Measurements from ENCODE around the gene PWP2.
"Not testable (repeated sequence)": the region's sequence is repeated elsewhere in the genome, so short reads cannot be mapped to it uniquely, and the experiment has no call there.

DNA sequence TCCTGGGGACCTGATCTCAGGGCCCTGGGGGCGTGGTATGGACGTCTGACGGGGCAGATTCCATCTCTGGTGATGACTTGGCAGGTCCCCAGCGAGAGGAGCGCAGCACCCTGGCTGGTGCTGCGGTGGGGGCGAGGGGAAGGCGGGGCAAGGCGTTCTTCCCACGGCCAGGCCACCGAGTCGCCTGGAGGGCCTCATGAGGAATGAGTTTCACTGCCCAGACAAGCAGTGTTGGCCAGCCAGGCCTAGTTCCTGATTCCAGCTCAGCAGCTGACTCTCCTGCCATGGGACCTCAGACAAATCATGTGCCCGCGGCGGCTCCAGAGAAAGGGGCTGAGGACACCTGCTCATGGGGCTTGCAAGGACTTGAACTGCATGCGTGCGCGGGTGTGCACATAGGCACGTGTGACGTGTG, 47.6 kb downstream of the PWP2 start:
- TF ChIP-seq POLR2A (IDR thresholded peaks at IDR 0.05; ENCODE audit: low read depth, low read length); CEBPB (IDR thresholded peaks at IDR 0.05; ENCODE audit: low read depth, low read length); RAD21 (IDR thresholded peaks at IDR 0.05; ENCODE audit: low read length); MAFK (IDR thresholded peaks at IDR 0.05; ENCODE audit: low read depth, low read length); FOS (IDR thresholded peaks at IDR 0.05; ENCODE audit: low read depth, low read length); SMC3 (IDR thresholded peaks at IDR 0.05; ENCODE audit: low read depth, low read length); BHLHE40 (IDR thresholded peaks at IDR 0.05; ENCODE audit: low read depth, low read length); MXI1 (IDR thresholded peaks at IDR 0.05; ENCODE audit: borderline replicate concordance, low read depth, low read length); RFX5 (IDR thresholded peaks at IDR 0.05; ENCODE audit: low read depth, low read length); RCOR1 (IDR thresholded peaks at IDR 0.05; ENCODE audit: insufficient replicate concordance, low read length); MAZ (IDR thresholded peaks at IDR 0.05; ENCODE audit: borderline replicate concordance, low read depth, low read length): not testable (repeated sequence)
- TF ChIP-seq, protein P1, sequence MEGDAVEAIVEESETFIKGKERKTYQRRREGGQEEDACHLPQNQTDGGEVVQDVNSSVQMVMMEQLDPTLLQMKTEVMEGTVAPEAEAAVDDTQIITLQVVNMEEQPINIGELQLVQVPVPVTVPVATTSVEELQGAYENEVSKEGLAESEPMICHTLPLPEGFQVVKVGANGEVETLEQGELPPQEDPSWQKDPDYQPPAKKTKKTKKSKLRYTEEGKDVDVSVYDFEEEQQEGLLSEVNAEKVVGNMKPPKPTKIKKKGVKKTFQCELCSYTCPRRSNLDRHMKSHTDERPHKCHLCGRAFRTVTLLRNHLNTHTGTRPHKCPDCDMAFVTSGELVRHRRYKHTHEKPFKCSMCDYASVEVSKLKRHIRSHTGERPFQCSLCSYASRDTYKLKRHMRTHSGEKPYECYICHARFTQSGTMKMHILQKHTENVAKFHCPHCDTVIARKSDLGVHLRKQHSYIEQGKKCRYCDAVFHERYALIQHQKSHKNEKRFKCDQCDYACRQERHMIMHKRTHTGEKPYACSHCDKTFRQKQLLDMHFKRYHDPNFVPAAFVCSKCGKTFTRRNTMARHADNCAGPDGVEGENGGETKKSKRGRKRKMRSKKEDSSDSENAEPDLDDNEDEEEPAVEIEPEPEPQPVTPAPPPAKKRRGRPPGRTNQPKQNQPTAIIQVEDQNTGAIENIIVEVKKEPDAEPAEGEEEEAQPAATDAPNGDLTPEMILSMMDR (conservative IDR thresholded peaks at IDR 0.05; ENCODE audit: low read depth, low read length): not testable (repeated sequence)
- TF ChIP-seq, protein P2, sequence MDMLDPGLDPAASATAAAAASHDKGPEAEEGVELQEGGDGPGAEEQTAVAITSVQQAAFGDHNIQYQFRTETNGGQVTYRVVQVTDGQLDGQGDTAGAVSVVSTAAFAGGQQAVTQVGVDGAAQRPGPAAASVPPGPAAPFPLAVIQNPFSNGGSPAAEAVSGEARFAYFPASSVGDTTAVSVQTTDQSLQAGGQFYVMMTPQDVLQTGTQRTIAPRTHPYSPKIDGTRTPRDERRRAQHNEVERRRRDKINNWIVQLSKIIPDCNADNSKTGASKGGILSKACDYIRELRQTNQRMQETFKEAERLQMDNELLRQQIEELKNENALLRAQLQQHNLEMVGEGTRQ (IDR thresholded peaks at IDR 0.05; ENCODE audit: low read depth, low read length): not testable (repeated sequence)
- TF ChIP-seq, protein P3, sequence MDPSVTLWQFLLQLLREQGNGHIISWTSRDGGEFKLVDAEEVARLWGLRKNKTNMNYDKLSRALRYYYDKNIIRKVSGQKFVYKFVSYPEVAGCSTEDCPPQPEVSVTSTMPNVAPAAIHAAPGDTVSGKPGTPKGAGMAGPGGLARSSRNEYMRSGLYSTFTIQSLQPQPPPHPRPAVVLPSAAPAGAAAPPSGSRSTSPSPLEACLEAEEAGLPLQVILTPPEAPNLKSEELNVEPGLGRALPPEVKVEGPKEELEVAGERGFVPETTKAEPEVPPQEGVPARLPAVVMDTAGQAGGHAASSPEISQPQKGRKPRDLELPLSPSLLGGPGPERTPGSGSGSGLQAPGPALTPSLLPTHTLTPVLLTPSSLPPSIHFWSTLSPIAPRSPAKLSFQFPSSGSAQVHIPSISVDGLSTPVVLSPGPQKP (IDR thresholded peaks at IDR 0.05; ENCODE audit: borderline replicate concordance, low read depth, low read length): not testable (repeated sequence)

All from IMR-90 (cell line).